Hepatocyte (in vitro differentiated cells): ENCODE data around the gene CCDC102A. TPM values are rescaled to one million over a fixed set of nuclear protein-coding genes. Genes with fewer than 3 reads are reported as not detected.

Source experiments
- DNase-seq: peaks from one replicate; pipeline ENCODE4 v3.0.0-alpha.2; 2016; ENCODE audit warnings: low spot score
- H2AFZ ChIP-seq: fragments of 200-600 bp; sonication (generic); 2 replicates; pipeline ENCODE4 v1.6.0; 2016; ENCODE audit warnings: antibody characterized with exemption, mild to moderate bottlenecking
- H3K27ac ChIP-seq: fragments of 200-600 bp; sonication (generic); 2 replicates; pipeline ENCODE4 v1.5.1; 2016; ENCODE audit warnings: mild to moderate bottlenecking
- H3K27me3 ChIP-seq: fragments of 200-600 bp; sonication (generic); 2 replicates; pipeline ENCODE4 v1.6.1; 2016
- H3K36me3 ChIP-seq: fragments of 200-600 bp; sonication (generic); replicated peaks from 2 replicates; pipeline ENCODE4 v1.5.1; 2016; ENCODE audit warnings: low read depth; ENCODE audit not compliant: insufficient read depth
- H3K4me1 ChIP-seq: fragments of 200-600 bp; sonication (generic); 2 replicates; pipeline ENCODE4 v1.5.1; 2016; ENCODE audit warnings: mild to moderate bottlenecking, moderate library complexity; ENCODE audit not compliant: insufficient read depth
- H3K4me2 ChIP-seq: fragments of 200-600 bp; sonication (generic); 2 replicates; pipeline ENCODE4 v1.6.0; 2016
- H3K4me3 ChIP-seq: fragments of 200-600 bp; sonication (generic); 2 replicates; pipeline ENCODE4 v1.5.1; 2016; ENCODE audit warnings: mild to moderate bottlenecking
- H3K79me2 ChIP-seq: fragments of 200-600 bp; sonication (generic); 2 replicates; pipeline ENCODE4 v1.6.0; 2017; ENCODE audit warnings: mild to moderate bottlenecking
- H3K9me2 ChIP-seq: fragments of 200-600 bp; sonication (generic); replicated peaks from 2 replicates; pipeline ENCODE4 v1.6.0; 2017; ENCODE audit warnings: mild to moderate bottlenecking; ENCODE audit not compliant: insufficient read depth
- H3K9me3 ChIP-seq: fragments of 200-600 bp; sonication (generic); 2 replicates; pipeline ENCODE4 v1.5.1; 2016; ENCODE audit warnings: low read depth, mild to moderate bottlenecking
- H4K20me1 ChIP-seq: fragments of 200-600 bp; sonication (generic); 2 replicates; pipeline ENCODE4 v1.6.0; 2016; ENCODE audit warnings: mild to moderate bottlenecking; ENCODE audit not compliant: insufficient read depth, poor library complexity, severe bottlenecking
- EZH2 ChIP-seq: fragments of 200-600 bp; sonication (generic); IDR thresholded peaks from 2 replicates; pipeline ENCODE4 v1.6.1; 2016; ENCODE audit warnings: antibody characterized with exemption, mild to moderate bottlenecking, borderline replicate concordance
- EZH2phosphoT487 ChIP-seq: fragments of 200-600 bp; sonication (generic); IDR thresholded peaks from one replicate; pipeline ENCODE4 v1.6.1; 2018; ENCODE audit warnings: antibody characterized with exemption, mild to moderate bottlenecking, low read depth, moderate library complexity; ENCODE audit not compliant: unreplicated experiment, severe bottlenecking
- WGBS: methylation state at CpG from one replicate; pipeline ENCODE4 v1.1.6; 2016; ENCODE audit warnings: low lambda C conversion rate; ENCODE audit errors: missing lambda C conversion rate; 5-methylcytosine and 5-hydroxymethylcytosine counted together
- polyA plus RNA-seq: library from polyadenylated mRNA; unstranded; fragments of >200 nt; fragmentation: Nextera tagmentation; extraction: Ambion mirVana; gene quantifications from 2 replicates; pipeline ENCODE4 v1.2.1, GENCODE V29; 2016
- total RNA-seq: library from RNA; depleted of rRNA; stranded (reverse); fragments of >200 nt; gene quantifications from 2 replicates; pipeline ENCODE4 v1.2.3, GENCODE V29; 2014
- TF ChIP-seq, protein P1 (sequence below): fragments of 200-600 bp; sonication (generic); IDR thresholded peaks from 2 replicates; pipeline ENCODE4 v1.5.1; 2016; ENCODE audit warnings: antibody characterized with exemption, mild to moderate bottlenecking; ENCODE audit not compliant: poor library complexity

Gene CCDC102A
- total and polyA plus RNA-seq, 2 experiments from 2014 or later = 11.4 to 17.2 TPM

DNA sequence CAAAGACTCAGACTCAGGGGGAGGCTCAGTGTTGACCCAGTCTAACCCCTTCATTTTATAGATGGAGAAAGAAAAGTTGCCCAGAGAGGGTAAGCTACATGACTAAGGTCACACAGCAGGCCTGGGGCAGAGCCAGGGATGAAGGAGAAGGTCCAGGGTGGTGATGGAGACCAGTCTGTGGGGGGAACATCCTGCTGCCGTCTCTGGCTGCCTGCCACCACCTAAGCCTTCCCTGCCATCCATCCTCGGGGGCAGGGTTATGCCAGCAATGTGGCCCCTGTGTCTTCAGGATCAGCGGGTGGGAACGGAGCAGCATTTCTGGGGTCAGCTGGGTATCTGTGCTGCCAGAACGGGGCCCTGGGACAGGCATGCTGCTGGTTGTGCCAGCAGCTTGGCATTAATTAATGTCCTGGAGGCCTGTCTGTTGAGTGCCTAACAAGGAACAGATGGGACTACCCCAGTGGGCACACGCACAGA lies 55.6 kb downstream of the CCDC102A start:
- Histone ChIP-seq H4K20me1 (peaks cover 26% of the 10 kb centered on the region), H2AFZ (no peak overlapping the region), H3K36me3 (no peaks in the 10 kb centered on the region), H3K4me2 (peak overlapping the region; percentile 84), H3K9me3 (no peaks in the 10 kb centered on the region), H3K27ac (peak overlapping the region; percentile 93), H3K9me2 (no peaks in the 10 kb centered on the region), H3K4me3 (no peak overlapping the region), H3K27me3 (no peaks in the 10 kb centered on the region), H3K4me1 (peaks cover 81% of the 10 kb centered on the region), H3K79me2 (peaks cover 87% of the 10 kb centered on the region)
- TF ChIP-seq EZH2 = no peak
- TF ChIP-seq, protein P1, sequence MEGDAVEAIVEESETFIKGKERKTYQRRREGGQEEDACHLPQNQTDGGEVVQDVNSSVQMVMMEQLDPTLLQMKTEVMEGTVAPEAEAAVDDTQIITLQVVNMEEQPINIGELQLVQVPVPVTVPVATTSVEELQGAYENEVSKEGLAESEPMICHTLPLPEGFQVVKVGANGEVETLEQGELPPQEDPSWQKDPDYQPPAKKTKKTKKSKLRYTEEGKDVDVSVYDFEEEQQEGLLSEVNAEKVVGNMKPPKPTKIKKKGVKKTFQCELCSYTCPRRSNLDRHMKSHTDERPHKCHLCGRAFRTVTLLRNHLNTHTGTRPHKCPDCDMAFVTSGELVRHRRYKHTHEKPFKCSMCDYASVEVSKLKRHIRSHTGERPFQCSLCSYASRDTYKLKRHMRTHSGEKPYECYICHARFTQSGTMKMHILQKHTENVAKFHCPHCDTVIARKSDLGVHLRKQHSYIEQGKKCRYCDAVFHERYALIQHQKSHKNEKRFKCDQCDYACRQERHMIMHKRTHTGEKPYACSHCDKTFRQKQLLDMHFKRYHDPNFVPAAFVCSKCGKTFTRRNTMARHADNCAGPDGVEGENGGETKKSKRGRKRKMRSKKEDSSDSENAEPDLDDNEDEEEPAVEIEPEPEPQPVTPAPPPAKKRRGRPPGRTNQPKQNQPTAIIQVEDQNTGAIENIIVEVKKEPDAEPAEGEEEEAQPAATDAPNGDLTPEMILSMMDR = no peak
- TF ChIP-seq EZH2phosphoT487 = no peak
- 73% methylated on average over 6 of the region's 6 CpGs for WGBS
- no peak for DNase-seq

DNA sequence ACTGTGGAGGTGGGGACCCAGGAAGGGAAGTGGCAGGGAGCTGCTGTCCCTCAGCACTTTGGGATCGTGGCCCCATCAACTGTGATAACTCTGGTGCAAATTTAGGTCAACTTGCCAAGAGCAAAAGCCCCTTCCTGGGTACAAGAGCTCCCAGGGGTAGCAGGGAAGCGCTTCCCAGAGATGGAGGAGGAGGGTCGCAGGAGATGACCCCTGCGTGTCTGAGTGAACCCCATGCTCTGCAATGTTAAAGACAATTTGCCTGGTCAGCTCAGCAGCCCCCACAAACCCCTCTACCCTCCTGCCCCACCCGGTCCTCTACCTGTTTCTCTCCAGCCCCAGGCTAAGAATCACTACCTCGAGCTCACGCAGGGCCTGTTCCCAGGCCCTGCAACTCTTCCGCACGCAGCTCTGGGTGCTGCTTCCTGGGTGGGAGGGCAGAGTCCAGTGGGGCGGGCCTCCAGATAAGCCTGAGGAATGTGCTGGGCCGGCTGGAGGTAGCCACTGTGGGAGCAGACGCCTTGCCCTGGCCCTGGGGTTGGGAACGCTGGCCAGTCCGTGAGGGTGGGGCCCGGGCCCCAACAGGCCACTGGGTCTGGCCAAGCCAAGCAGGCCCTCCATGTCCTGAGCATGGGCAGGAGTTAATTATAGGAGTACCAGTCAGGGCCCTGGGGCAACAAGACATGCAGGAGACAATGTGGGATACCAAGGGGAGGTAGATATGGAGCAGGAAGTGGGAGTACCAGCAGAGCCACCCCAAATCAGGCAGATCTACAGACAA lies 56.2 kb downstream of the CCDC102A start:
- DNase-seq = peak; percentile 90
- WGBS = 27% methylated on average over 15 of the region's 15 CpGs
- TF ChIP-seq EZH2 (no peak), EZH2phosphoT487 (no peak)
- H3K36me3 ChIP-seq = no peaks in the 10 kb centered on the region
- H3K9me3 ChIP-seq = no peaks in the 10 kb centered on the region
- no peaks in the 10 kb centered on the region for H3K9me2 ChIP-seq
- no peaks in the 10 kb centered on the region for H3K27me3 ChIP-seq
- H4K20me1 ChIP-seq = peaks cover 26% of the 10 kb centered on the region
- peaks cover 77% of the 10 kb centered on the region for H3K4me1 ChIP-seq
- H3K4me3 ChIP-seq = peak overlapping the region; percentile 29
- peak overlapping the region; percentile 84 for H3K4me2 ChIP-seq
- peak overlapping the region; percentile 93 for H3K27ac ChIP-seq
- H3K79me2 ChIP-seq = peaks cover 81% of the 10 kb centered on the region
- H2AFZ ChIP-seq = no peak overlapping the region

DNA sequence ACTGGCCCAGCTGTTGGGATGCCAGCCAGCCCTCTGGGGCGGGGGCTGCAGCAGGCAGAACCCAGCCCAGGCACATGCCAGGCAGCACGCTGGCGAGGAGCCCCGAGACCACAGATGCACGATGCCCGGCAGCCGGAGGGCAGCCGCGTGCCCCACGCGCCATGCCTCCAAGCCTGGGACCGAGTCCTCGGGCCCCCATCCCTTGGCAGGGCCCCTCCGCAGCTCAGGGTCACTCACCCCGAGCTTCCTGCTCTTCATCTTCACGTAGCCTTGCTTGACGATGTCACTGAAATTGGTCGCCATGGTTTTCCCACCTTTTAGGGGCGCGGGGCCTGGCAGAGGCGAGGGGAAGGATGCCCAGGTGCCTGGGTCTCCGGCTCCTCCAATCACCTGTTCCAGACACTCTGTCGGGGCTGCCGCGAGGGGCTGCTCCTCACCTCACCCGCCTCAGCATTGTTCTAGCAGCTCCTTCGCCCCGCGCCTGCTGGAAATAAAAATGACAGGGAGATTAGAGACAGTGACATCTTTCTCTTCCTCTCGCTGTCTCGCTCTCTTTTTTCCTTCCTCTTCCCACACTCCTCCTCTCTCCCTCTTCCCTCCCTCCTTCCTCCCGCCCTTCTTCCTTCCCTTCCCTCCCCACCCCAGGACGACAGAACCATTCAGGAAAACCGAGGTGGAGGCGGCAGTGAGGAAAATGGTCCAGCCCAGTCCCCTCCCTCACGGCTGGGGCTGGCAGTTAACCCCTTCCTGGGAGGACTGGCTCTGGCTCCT lies 57.0 kb downstream of the CCDC102A start:
- peaks cover 26% of the 10 kb centered on the region for H4K20me1 ChIP-seq
- no peaks in the 10 kb centered on the region for H3K36me3 ChIP-seq
- H3K9me2 ChIP-seq = no peaks in the 10 kb centered on the region
- peak overlapping the region; percentile 29 for H3K4me3 ChIP-seq
- H3K4me2 ChIP-seq = peak overlapping the region; percentile 84
- H2AFZ ChIP-seq = no peak overlapping the region
- peak overlapping the region; percentile 93 for H3K27ac ChIP-seq
- TF ChIP-seq EZH2phosphoT487 (no peak), EZH2 (no peak)
- TF ChIP-seq, protein P1 = no peak
- no peaks in the 10 kb centered on the region for H3K27me3 ChIP-seq
- H3K9me3 ChIP-seq = no peaks in the 10 kb centered on the region
- peaks cover 69% of the 10 kb centered on the region for H3K4me1 ChIP-seq
- peaks cover 73% of the 10 kb centered on the region for H3K79me2 ChIP-seq
- WGBS = 20% methylated on average over 33 of the region's 36 CpGs
- peak; percentile 77 for DNase-seq
